Endothelial cell of umbilical vein (primary cell): ENCODE results near the gene INTS6.

ENCODE experiments used
- EZH2 ChIP-seq: IDR thresholded peaks from 2 replicates; pipeline ENCODE4 v1.6.1; 2012; ENCODE audit warnings: borderline replicate concordance, low read depth, mild to moderate bottlenecking, moderate library complexity, low read length, inconsistent platforms; ENCODE audit not compliant: severe bottlenecking
- JUN ChIP-seq: IDR thresholded peaks from 2 replicates; pipeline ENCODE4 v1.6.1; 2011; ENCODE audit warnings: borderline replicate concordance, low read depth; ENCODE audit not compliant: insufficient read length, insufficient read depth
- MAX ChIP-seq: IDR thresholded peaks from 2 replicates; pipeline ENCODE4 v1.6.1; 2011; ENCODE audit not compliant: insufficient read depth, insufficient read length
- MYC ChIP-seq: IDR thresholded peaks from one replicate; pipeline ENCODE4 v1.6.1; 2011; ENCODE audit warnings: mild to moderate bottlenecking, low read depth, low read length
- POLR2A ChIP-seq: IDR thresholded peaks from 2 replicates; pipeline ENCODE4 v1.6.1; 2012; ENCODE audit warnings: low read depth, mild to moderate bottlenecking, control low read depth, low read length
- POLR2AphosphoS5 ChIP-seq: IDR thresholded peaks from 2 replicates; pipeline ENCODE4 v1.6.1; 2012; ENCODE audit warnings: low read depth, mild to moderate bottlenecking, control low read depth, low read length, moderate library complexity; ENCODE audit not compliant: insufficient read depth
- TF ChIP-seq, protein P1 (sequence below), 2 donors: IDR thresholded peaks; 1 replicate in 1 of 2; 2 replicates in 1 of 2; pipeline ENCODE4 v1.5.1; 2011; ENCODE audit warnings: low read length in 2 of 2, mild to moderate bottlenecking in 2 of 2, moderate library complexity in 2 of 2, control low read depth in 1 of 2, inconsistent platforms in 1 of 2, low read depth in 1 of 2; ENCODE audit not compliant: insufficient read depth in 1 of 2; ENCODE audit errors: extremely low read depth in 1 of 2

- TF ChIP-seq POLR2A (no peak), EZH2 (no peak), MAX (no peak), JUN (no peak), POLR2AphosphoS5 (no peak), MYC (no peak)
- TF ChIP-seq, protein P1, sequence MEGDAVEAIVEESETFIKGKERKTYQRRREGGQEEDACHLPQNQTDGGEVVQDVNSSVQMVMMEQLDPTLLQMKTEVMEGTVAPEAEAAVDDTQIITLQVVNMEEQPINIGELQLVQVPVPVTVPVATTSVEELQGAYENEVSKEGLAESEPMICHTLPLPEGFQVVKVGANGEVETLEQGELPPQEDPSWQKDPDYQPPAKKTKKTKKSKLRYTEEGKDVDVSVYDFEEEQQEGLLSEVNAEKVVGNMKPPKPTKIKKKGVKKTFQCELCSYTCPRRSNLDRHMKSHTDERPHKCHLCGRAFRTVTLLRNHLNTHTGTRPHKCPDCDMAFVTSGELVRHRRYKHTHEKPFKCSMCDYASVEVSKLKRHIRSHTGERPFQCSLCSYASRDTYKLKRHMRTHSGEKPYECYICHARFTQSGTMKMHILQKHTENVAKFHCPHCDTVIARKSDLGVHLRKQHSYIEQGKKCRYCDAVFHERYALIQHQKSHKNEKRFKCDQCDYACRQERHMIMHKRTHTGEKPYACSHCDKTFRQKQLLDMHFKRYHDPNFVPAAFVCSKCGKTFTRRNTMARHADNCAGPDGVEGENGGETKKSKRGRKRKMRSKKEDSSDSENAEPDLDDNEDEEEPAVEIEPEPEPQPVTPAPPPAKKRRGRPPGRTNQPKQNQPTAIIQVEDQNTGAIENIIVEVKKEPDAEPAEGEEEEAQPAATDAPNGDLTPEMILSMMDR (IDR thresholded peaks at IDR 0.05; ENCODE audit: extremely low read depth in 1 of 2, insufficient read depth in 1 of 2, low read depth in 1 of 2, low read length in 2 of 2) = no peak
Observed at GRCh38 chr13:51333826-51334225, 119.0 kb downstream of the INTS6 start.
